ENCODE results near the gene METRNL.

- TF ChIP-seq CTBP1 (IDR thresholded peaks at IDR 0.05; ENCODE audit: borderline replicate concordance) (no peak), ARNT (IDR thresholded peaks at IDR 0.05) (no peak), SP1 (IDR thresholded peaks at IDR 0.05) (no peak), BHLHE40 (IDR thresholded peaks at IDR 0.05; ENCODE audit: borderline replicate concordance) (no peak), PKNOX1 (IDR thresholded peaks at IDR 0.05) (no peak), ELF4 (IDR thresholded peaks at IDR 0.05) (no peak), FOXM1 (IDR thresholded peaks at IDR 0.05; ENCODE audit: borderline replicate concordance) (no peak), NFRKB (IDR thresholded peaks at IDR 0.05) (no peak), SUZ12 (IDR thresholded peaks at IDR 0.05) (no peak), LEF1 (IDR thresholded peaks at IDR 0.05; ENCODE audit: borderline replicate concordance) (no peak)
Measured at GRCh38 chr17:83062011-83062817, 17.2 kb upstream of the METRNL start.
